HG03469 (cell line): ENCODE results near the gene FKBP1C.
"Not testable (repeated sequence)": the region's sequence is repeated elsewhere in the genome, so short reads cannot be mapped to it uniquely, and the experiment has no call there.

Experiments
- ATAC-seq: cut with Tn5 transposase; IDR thresholded peaks from one replicate; pipeline ENCODE4 v1.9.1; 2021; ENCODE audit warnings: mild to moderate bottlenecking, moderate library complexity, moderate number of reproducible peaks; ENCODE audit not compliant: unreplicated experiment

The FKBP1C gene

DNA sequence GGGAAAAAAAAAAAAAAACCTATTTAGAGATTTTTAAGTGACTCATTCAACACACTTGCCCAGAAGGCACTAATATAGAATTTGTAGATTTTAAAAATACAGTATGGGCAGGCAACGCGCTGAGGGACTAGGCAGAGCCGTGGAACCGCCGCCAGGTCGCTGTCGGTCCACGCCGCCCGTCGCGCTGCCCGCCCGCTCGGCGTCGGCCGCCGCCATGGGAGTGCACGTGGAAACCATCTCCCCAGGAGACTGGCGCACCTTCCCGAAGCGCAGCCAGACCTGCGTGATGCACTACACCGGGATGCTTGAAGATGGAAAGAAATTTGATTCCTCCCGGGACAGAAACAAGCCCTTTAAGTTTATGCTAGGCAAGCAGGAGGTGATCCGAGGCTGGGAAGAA lies at the start of gene FKBP1C:
Gene FKBP1C (plus strand): TSS at position 127 of the 400 bp plus-strand sequence.
- ATAC-seq, result not testable (repeated sequence)

- not testable (repeated sequence) for ATAC-seq
These were observed 47.0 kb upstream of the FKBP1C start for GRCh38 chr6:63164047-63164803.

- ATAC-seq, result no peak
These were observed 37.1 kb upstream of the FKBP1C start for GRCh38 chr6:63174173-63174572.

DNA sequence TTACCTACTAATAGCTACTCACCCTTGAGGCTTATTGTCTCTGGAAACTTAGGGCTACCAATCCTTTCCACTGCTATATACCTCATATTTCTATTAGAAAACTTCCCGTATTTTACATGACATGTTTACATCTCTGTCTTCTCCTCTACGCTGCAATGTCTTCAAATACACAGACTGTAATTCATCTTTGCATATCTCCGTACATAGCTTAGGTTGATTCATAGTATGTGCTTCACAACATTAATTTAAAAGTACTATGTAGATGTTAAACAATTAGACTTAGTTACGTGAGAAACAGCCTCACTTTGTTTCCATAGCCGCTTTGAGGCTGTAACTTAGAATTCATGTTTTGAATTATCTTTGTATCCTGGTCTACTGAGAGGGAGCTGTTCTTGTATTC lies 35.1 kb upstream of the FKBP1C start:
- no peak for ATAC-seq

GRCh38 chr6:63180367-63180766 lies 30.9 kb upstream of the FKBP1C start:
- ATAC-seq, result no peak

DNA sequence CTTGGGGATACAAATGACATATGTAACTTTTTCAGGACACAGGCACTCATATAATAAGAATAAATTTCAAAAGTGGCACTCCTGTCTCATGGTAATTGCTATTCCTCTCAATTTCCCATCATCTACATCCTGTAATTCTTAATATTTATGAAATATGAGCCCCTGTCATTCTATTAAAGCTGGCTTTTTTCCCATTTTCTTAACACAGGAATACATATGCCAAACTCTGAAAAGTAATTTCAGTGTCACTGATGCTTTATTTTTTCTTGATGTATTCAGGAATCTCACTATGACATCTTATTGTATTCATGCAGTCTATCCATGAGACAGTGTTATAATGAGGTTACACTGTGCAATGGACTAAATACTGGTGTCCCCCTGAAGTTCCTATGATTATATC lies 24.3 kb upstream of the FKBP1C start:
- no peak for ATAC-seq

- ATAC-seq, result no peak
These were observed 22.4 kb upstream of the FKBP1C start for GRCh38 chr6:63188828-63189227.

DNA sequence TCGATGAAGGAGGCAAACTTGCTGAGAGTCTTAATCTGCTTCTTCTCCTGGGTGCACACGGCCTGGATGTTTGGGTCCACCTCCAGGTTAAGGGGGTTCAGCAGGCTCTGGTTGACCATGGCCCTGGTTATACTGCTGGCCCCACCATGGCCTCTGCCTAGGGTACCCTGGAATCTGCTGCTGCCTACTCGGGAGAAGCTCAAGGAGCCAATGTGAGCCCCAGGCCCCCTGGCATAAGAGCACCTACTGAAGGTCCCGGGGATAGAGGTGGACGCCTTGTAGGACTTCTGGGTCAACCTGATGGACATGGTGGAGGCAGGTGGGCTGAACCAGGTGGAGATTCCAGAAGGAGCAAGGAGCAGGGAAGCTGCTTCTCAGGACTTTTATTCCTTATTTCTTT lies 17.9 kb upstream of the FKBP1C start:
- no peak for ATAC-seq

GRCh38 chr6:63197741-63198140 lies 13.5 kb upstream of the FKBP1C start:
- ATAC-seq, result no peak

- no peak for ATAC-seq
These were observed 2.1 kb downstream of the FKBP1C start for GRCh38 chr6:63213325-63213724.

GRCh38 chr6:63214816-63215215 lies 3.5 kb downstream of the FKBP1C start:
- no peak for ATAC-seq

GRCh38 chr6:63224179-63224578 lies 12.9 kb downstream of the FKBP1C start:
- ATAC-seq, result no peak

GRCh38 chr6:63225987-63226386 lies 14.7 kb downstream of the FKBP1C start:
- ATAC-seq, result not testable (repeated sequence)

- ATAC-seq, result not testable (repeated sequence)
These were observed 16.9 kb downstream of the FKBP1C start for GRCh38 chr6:63227928-63228894.

- not testable (repeated sequence) for ATAC-seq
These were observed 18.8 kb downstream of the FKBP1C start for GRCh38 chr6:63230027-63230426.

DNA sequence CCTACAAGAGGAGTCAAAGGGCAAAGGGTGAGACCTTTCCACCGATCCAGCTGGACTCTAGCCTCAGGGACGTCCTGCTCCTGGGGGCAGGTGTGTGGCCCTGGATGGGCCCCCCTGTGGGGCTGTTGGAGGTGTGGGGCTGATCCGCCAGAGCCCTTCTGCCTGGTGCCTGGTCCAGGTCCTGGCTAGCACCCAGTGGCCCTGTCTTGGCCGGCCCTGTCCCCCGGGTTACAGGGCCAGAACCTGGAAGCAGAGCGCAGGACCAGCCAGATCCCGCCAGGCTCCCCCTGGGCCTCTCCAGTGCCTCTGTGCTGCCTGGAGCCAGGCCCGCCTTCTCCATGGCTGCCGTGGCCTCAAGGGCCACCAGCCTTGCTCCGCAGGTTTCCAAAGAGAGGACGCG lies 19.2 kb downstream of the FKBP1C start:
- not testable (repeated sequence) for ATAC-seq

DNA sequence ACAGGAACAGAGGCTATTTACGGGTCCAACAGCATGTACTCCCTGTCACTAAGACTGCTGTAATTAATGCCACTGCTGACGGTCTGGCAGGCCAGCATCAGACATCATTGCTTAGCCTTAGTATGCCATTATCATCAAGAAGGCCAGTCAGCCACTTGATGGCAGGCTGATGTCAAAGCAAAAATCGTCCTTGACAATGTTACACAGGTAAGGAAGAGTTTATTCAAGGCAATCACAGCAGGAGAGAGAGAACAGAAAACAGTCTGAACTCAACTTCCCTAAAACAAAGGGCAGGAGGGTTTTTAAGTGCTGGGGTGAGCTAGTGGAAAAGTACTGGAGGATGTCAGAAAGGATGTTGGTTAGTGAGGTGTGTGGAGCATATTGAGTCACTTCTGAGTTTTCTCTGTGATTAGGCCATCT lies 25.1 kb downstream of the FKBP1C start:
- ATAC-seq, result no peak

GRCh38 chr6:63245420-63245819 lies 34.2 kb downstream of the FKBP1C start:
- ATAC-seq, result no peak

DNA sequence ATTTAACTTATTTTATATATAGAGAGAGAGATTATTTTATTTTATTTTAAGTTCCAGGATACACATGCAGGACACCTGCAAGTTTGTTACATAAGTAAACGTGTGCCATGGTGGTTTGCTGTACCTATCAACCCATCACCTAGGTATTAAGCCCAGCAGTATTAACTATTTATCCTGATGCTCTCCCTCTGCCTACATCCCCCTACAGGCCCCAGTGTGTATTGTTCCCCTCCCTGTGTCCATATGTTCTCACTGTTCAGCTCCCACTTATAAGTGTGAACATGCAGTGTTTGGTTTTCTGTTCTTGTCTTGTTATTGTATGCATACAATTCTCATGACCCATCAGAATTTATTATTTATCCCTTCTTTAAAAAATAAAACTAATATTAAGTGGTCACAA lies 34.6 kb downstream of the FKBP1C start:
- ATAC-seq, result peak; percentile 56

DNA sequence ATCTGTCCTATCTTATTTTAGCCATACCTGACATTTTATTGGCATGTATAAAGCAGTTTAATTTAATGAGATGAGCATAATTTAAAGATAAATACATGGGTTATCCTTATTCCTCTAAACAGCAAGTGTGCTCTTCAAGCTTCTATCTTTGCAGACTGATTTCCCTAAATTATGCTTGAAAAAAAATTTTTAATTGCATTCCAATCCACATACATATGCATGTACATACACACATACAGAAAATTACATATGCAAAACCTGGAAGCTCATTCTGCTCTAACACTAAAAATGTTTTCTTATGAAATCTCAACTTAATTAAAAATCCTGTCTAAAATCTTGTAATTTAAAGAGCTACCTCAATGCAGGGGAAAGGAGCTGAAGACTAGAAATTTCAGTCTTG lies 35.3 kb downstream of the FKBP1C start:
- no peak for ATAC-seq

- no peak for ATAC-seq
These were observed 38.7 kb downstream of the FKBP1C start for GRCh38 chr6:63249875-63250482.
